Limb (tissue), 2 donors: ENCODE measurements around the gene GCSH.

Experiments
- DNase-seq, 2 donors: peaks; one replicate each; pipeline ENCODE4 v3.0.0-alpha.2; 2016; ENCODE audit errors: extremely low spot score in 2 of 2

Gene GCSH

GRCh38 chr16:81053761-81054160 lies 42.4 kb downstream of the GCSH start:
- no peak for DNase-seq

DNA sequence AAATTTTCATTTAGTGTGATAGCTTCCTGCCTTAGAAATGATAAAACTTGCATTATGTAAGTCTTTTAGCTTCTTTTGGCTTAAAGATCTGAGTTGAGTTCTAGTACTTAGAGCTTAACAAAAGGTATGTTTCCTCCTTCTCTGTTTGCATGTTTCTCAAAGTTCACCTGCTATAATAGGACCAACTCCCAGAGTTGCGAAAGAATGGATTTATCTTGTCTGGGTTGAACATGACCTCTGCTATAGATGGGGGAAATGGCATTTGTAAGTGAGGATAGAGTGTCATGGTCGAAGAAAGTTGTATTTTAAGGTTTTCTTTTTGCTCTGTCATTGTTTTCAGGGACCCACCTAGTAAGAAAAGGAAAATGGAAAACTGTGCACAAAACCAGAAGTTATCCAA lies 53.4 kb downstream of the GCSH start:
- DNase-seq, result no peak

- DNase-seq, result no peak
Measured at GRCh38 chr16:81041696-81042095, 54.5 kb downstream of the GCSH start.

GRCh38 chr16:81040842-81041241 lies 55.4 kb downstream of the GCSH start:
- DNase-seq, result no peak

GRCh38 chr16:81040131-81040530 lies 56.1 kb downstream of the GCSH start:
- no peak for DNase-seq

GRCh38 chr16:81036751-81037350 lies 59.3 kb downstream of the GCSH start:
- no peak for DNase-seq

DNA sequence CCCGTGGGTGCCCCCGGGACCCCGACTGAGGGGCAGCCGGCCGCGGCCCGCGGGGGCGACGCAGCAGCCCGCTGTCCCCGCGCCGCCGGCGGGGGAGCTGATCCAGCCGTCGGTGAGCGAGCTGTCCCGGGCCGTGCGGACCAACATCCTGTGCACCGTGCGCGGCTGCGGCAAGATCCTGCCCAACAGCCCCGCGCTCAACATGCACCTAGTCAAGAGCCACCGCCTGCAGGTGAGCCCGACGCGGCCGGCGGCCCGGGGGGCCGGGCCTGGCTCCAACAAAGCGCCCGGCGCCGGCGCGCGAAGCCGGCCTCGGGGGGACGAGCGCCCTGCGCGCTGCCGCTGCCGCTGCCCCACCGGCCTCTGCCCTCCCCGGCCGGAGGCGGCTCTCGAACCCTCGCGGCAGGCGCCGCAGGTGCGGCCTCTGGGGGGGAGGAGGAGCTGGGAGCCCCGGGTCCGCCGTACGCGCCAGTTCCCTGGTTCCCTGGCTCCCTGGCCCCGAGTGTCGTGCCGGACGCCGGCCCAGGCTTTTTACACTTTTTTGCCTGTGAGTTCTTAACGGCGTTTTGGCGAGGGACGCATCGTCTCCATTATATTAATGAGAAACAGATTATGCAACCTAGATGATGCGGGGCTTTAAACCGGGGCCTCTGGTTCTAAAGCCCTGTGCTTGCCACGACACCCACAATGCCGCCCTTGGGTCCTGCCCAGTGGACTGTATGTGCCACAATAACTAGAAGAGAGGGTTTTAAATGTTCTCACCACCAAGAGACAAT lies 60.0 kb downstream of the GCSH start:
- DNase-seq, result peak in 1 of 2 donors; percentile 63

DNA sequence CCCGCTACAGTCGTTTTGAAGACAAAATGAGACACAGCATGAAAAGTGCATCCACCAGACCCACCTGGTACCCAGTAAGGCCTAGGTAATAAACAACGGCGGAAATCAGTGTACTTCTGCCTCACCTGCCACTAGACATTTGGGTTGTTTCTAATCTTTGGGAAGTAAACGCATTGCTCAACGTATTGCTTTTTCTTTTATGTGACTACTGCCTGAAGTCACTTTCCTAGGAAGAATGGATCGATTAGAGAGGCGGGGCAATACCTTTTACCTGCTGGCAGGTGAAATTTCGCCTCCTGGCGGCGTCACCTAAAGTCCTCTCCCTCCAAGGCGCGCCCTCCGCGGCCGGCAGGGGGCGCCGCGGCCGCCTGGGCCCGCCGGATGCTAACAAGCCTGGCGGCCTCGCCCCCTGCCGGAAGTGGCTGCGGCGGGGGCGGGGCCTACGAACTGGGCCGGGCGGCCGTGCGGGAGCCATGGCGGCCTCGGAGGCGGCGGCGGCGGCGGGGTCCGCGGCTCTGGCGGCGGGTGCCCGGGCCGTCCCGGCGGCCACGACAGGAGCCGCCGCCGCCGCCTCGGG lies 60.7 kb downstream of the GCSH start, which contains the start of gene ATMIN:
ATMIN (plus strand) TSS at position 445 of the 577 bp plus-strand sequence; CDS start at position 474, 29 bp downstream.
- DNase-seq, result peak; percentile 91 to 93
